GM21447 (cell line): ENCODE measurements around the gene PLXNA3.

Experiments used
- ATAC-seq: cut with Tn5 transposase; IDR thresholded peaks from one replicate; pipeline ENCODE4 v1.9.1; 2021; ENCODE audit not compliant: unreplicated experiment

The PLXNA3 gene

GRCh38 chrX:154477891-154478477, 19.9 kb downstream of the PLXNA3 start:
- no peak for ATAC-seq

- peak; percentile 75 for ATAC-seq
These were observed 20.9 kb downstream of the PLXNA3 start, which contains the start of gene LAGE3 for GRCh38 chrX:154478728-154479622. LAGE3 (minus strand) TSS chrX:154479281; CDS start chrX:154478915, 366 bp downstream.

GRCh38 chrX:154481195-154481594, 23.1 kb downstream of the PLXNA3 start:
- no peak for ATAC-seq

- ATAC-seq = no peak
These were observed 24.0 kb downstream of the PLXNA3 start for GRCh38 chrX:154481911-154482601.

- no peak for ATAC-seq
These were observed 24.7 kb downstream of the PLXNA3 start for GRCh38 chrX:154482786-154483185.

GRCh38 chrX:154483325-154483724, 25.2 kb downstream of the PLXNA3 start:
- ATAC-seq = no peak

GRCh38 chrX:154484255-154485149, 26.4 kb downstream of the PLXNA3 start:
- ATAC-seq = no peak

- no peak for ATAC-seq
These were observed 27.3 kb downstream of the PLXNA3 start for GRCh38 chrX:154485150-154486051.

- ATAC-seq = no peak
These were observed 27.9 kb downstream of the PLXNA3 start for GRCh38 chrX:154486052-154486395.

DNA sequence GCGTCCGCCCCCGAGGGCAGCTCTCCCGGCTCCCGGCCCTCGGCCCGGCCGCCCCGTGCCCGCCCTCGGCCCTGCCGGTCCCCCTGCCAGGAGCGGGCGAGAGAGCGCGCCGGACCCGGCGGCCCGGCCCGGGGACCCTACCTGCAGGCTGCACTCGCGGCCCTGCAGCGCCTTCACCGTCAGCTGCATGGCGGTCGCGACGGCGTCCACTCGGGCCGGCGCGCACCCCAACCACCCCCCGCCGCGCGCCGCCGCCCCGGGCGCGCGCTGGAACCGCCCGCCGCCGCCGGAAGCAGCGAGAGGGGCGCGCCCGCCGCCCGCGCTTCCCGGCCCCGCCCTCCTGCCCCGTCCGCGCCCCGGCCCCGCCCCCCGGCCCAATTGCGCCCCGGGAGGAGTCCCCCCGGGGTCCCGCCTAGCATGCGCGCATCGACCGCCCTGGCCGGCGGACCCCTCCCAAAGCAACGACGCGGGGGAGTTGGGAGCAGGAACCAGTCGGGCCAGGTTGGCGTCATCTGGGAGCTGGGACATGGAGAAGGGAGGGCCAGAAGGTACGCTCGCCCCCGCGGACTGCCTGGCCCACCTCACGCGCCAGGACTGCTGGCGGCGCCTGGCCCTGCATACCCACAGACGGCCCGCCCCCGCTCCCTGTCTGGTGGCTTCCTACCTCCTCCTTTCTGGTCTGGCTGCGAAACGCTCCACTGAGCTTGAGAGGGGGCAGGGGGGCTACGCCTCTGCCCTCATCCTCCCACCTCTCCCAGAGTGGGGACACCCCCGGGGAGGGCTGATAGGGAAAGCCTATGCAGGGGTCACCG, 28.5 kb downstream of the PLXNA3 start, which contains the start of gene UBL4A:
UBL4A (minus strand) TSS at position 220 of the 812 bp plus-strand sequence; CDS start at position 189, 31 bp downstream.
- no peak for ATAC-seq

GRCh38 chrX:154487518-154488290, 29.6 kb downstream of the PLXNA3 start:
- ATAC-seq = no peak

GRCh38 chrX:154488336-154489075, 30.4 kb downstream of the PLXNA3 start:
- ATAC-seq = no peak

DNA sequence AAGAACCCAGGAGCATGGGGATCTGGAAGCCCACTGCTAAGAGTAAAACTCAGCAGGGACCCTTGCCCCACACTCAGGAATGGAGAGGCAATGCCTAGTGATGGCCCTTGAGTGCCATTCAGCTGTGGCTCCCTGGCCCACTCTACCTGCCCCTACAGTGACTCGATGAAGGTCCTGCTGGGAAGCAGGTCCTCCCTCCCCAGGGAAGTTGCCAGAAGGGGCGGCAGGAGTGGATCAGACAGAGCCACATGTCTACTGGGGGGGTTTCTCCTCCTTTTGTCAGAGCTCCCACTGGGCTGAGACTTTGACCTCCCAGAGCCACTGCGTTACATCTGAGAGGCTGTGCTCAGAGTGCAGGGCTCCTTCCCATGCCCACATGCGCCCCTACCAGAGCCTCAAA, 31.1 kb downstream of the PLXNA3 start:
- ATAC-seq = no peak

DNA sequence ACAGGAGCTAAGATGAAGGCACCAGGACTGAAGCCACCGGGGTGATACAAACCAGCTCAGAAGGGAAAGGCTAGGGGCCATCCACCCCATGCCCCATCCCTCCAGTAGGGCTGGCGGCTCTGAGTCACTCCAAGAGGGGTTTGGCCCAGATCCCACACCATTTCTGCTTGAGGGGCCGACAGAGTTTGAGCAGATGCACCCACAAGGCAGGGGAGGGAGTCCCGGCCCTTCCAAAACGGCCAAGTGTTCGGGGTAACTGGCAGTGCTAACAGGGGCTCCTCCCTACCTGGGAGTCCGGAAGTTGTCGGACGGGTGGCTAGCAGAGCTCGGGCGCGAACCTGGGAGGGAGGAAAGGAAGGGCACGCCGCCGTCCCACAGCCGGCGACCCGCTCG, 31.9 kb downstream of the PLXNA3 start:
- ATAC-seq = peak; percentile 17

DNA sequence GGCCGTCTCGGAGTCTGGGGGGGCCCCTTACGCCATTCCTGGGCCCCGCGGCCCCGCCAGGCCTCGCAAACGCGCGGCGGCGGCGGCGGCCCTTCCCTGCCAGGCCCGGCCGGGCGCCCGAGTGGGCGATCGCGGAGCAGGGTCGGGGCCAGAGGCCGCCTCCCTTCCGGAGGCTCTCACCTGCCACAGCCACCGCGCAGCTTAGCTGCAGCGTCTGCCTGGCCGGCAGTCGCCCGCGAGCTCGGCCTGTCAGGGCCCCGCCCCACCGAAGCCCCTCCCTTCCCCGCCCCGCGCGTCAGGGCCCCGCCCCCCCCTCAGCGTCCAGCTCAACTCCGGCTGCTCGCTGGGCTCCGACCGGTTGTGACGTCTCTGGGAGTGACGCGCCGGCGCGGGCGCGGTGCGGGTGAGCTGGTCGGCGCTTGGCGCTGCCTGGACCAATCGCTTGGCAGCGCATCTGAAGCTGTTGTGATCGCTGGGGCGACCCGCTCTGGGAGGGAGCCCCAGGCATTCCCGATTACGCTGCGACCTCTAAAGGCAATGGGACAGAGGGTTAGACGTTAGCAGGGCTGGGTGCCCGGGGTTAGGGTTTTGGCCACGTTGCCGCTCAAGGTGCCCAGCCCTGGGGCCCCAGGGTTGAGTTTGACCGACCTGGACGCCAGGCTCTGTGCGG, 32.5 kb downstream of the PLXNA3 start, which contains the start of gene SLC10A3:
SLC10A3 (minus strand) TSS at position 216 of the 670 bp plus-strand sequence. CDS start 1,689 bp downstream, outside the sequence.
- peak; percentile 75 for ATAC-seq

- no peak for ATAC-seq
These were observed 36.6 kb downstream of the PLXNA3 start for GRCh38 chrX:154494715-154495114.

GRCh38 chrX:154495472-154495922, 37.4 kb downstream of the PLXNA3 start:
- no peak for ATAC-seq
